GM23338 (cell line): ENCODE data around the gene GVQW3.

ENCODE experiments used
- CREB1 ChIP-seq: fragments of 250-450 bp; sonication (Bioruptor Pico); IDR thresholded peaks from 2 replicates; pipeline ENCODE4 v1.5.0; 2020; ENCODE audit warnings: low read depth, mild to moderate bottlenecking, moderate library complexity
- CTCF ChIP-seq, 2 experiments: fragments of 200-600 bp in 1 of 2; sonication (generic) in 1 of 2; conservative IDR thresholded peaks; 2 replicates each; pipeline versions ENCODE4 v1.5.1 to v1.6.1; 2016 to 2017; ENCODE audit warnings: antibody characterized with exemption in 2 of 2, low read depth in 2 of 2, mild to moderate bottlenecking in 2 of 2, moderate library complexity in 1 of 2
- ETS1 ChIP-seq: IDR thresholded peaks from 2 replicates; pipeline ENCODE4 v1.6.1; 2016; ENCODE audit warnings: antibody characterized with exemption
- EZH2 ChIP-seq: fragments of 200-600 bp; sonication (generic); IDR thresholded peaks from one replicate; pipeline ENCODE4 v1.8.0; 2017; ENCODE audit warnings: antibody characterized with exemption, mild to moderate bottlenecking, low read depth; ENCODE audit not compliant: unreplicated experiment
- EZH2phosphoT487 ChIP-seq: fragments of 200-600 bp; sonication (generic); IDR thresholded peaks from one replicate; pipeline ENCODE4 v1.8.1; 2018; ENCODE audit warnings: antibody characterized with exemption; ENCODE audit not compliant: unreplicated experiment
- JUNB ChIP-seq: IDR thresholded peaks from one replicate; pipeline ENCODE4 v1.6.1; 2016; ENCODE audit warnings: antibody characterized with exemption; ENCODE audit not compliant: unreplicated experiment
- NANOG ChIP-seq: IDR thresholded peaks from 2 replicates; pipeline ENCODE4 v1.6.1; 2016; ENCODE audit warnings: antibody characterized with exemption, borderline replicate concordance
- POLR2AphosphoS5 ChIP-seq: IDR thresholded peaks from 2 replicates; pipeline ENCODE4 v1.6.1; 2016; ENCODE audit warnings: antibody characterized with exemption, low read depth
- STAT1 ChIP-seq: IDR thresholded peaks from one replicate; pipeline ENCODE4 v1.6.1; 2016; ENCODE audit warnings: antibody characterized with exemption; ENCODE audit not compliant: unreplicated experiment
- ZNF114 ChIP-seq: fragments of 250-450 bp; sonication (Bioruptor Pico); IDR thresholded peaks from 2 replicates; pipeline ENCODE4 v1.5.0; 2020; ENCODE audit warnings: mild to moderate bottlenecking, moderate library complexity
- ZNF331 ChIP-seq: fragments of 250-450 bp; sonication (Bioruptor Pico); IDR thresholded peaks from 2 replicates; pipeline ENCODE4 v1.5.0; 2020; ENCODE audit warnings: low read depth, mild to moderate bottlenecking, moderate library complexity
- ZNF462 ChIP-seq: fragments of 250-450 bp; sonication (Bioruptor Pico); IDR thresholded peaks from 2 replicates; pipeline ENCODE4 v1.5.0; 2020; ENCODE audit warnings: mild to moderate bottlenecking, moderate library complexity
- TF ChIP-seq, protein P1 (sequence below): IDR thresholded peaks from one replicate; pipeline ENCODE4 v1.6.1; 2018; ENCODE audit warnings: antibody characterized with exemption; ENCODE audit not compliant: unreplicated experiment

GRCh38 chr11:76369406-76369805 is 11.7 kb upstream of the GVQW3 start:
- TF ChIP-seq POLR2AphosphoS5 = no peak
- TF ChIP-seq CTCF (conservative IDR thresholded peaks at IDR 0.05; ENCODE audit: low read depth in 2 of 2) = 0 out of 4 replicates have a peak, but pooled peaks of 1 of the 2 experiments have one; percentile 17
- TF ChIP-seq STAT1 = no peak
- TF ChIP-seq EZH2phosphoT487 = no peak
- no peak for TF ChIP-seq ZNF114
- TF ChIP-seq ETS1 = no peak
- no peak for TF ChIP-seq EZH2
- TF ChIP-seq JUNB = no peak
- no peak for TF ChIP-seq CREB1 (CRISPR knock-in tag)
- no peak for TF ChIP-seq NANOG
- TF ChIP-seq ZNF331 (CRISPR knock-in tag) = no peak
- TF ChIP-seq, protein P1, sequence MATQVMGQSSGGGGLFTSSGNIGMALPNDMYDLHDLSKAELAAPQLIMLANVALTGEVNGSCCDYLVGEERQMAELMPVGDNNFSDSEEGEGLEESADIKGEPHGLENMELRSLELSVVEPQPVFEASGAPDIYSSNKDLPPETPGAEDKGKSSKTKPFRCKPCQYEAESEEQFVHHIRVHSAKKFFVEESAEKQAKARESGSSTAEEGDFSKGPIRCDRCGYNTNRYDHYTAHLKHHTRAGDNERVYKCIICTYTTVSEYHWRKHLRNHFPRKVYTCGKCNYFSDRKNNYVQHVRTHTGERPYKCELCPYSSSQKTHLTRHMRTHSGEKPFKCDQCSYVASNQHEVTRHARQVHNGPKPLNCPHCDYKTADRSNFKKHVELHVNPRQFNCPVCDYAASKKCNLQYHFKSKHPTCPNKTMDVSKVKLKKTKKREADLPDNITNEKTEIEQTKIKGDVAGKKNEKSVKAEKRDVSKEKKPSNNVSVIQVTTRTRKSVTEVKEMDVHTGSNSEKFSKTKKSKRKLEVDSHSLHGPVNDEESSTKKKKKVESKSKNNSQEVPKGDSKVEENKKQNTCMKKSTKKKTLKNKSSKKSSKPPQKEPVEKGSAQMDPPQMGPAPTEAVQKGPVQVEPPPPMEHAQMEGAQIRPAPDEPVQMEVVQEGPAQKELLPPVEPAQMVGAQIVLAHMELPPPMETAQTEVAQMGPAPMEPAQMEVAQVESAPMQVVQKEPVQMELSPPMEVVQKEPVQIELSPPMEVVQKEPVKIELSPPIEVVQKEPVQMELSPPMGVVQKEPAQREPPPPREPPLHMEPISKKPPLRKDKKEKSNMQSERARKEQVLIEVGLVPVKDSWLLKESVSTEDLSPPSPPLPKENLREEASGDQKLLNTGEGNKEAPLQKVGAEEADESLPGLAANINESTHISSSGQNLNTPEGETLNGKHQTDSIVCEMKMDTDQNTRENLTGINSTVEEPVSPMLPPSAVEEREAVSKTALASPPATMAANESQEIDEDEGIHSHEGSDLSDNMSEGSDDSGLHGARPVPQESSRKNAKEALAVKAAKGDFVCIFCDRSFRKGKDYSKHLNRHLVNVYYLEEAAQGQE = no peak
- no peak for TF ChIP-seq ZNF462 (CRISPR knock-in tag)
